ENCODE measurements around the gene SLC5A4.
A peak's percentile ranks its signal among the peaks of the same experiment; 100 is the strongest.
"Not testable (repeated sequence)": the region's sequence is repeated elsewhere in the genome, so short reads cannot be mapped to it uniquely, and the experiment has no call there.

The SLC5A4 gene

DNA sequence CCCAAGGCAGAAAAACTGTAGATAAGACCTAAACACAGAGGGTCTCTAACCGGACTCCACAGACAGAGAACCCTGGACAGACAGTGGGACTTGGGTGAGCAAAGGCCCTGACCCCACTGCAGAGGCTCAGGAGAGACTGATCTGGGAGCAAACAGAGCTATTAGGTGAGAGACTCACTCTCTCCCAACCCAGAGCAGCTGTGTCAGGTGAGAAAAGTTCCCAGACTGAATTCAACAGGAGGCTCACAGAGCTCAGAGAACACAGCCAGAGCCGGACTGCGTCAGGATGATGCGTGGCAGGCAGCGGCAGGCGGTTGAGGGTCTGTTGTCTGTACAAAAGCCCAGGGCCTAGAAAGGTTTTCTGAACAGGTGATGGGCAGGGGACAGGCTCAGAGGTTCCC, 55.8 kb downstream of the SLC5A4 start:
- ATAC-seq (no peak), DNase-seq (no peak)
- H3K27me3 Mint-ChIP-seq = peaks cover 13% of the 10 kb centered on the region
- H3K27ac Mint-ChIP-seq = no peak overlapping the region
- H3K9me3 Mint-ChIP-seq = no peaks in the 10 kb centered on the region
- no peaks in the 10 kb centered on the region for H3K36me3 Mint-ChIP-seq (ENCODE audit: low read depth)
- H3K4me1 Mint-ChIP-seq = peaks cover 8% of the 10 kb centered on the region
- H3K4me3 Mint-ChIP-seq = no peak overlapping the region

DNA sequence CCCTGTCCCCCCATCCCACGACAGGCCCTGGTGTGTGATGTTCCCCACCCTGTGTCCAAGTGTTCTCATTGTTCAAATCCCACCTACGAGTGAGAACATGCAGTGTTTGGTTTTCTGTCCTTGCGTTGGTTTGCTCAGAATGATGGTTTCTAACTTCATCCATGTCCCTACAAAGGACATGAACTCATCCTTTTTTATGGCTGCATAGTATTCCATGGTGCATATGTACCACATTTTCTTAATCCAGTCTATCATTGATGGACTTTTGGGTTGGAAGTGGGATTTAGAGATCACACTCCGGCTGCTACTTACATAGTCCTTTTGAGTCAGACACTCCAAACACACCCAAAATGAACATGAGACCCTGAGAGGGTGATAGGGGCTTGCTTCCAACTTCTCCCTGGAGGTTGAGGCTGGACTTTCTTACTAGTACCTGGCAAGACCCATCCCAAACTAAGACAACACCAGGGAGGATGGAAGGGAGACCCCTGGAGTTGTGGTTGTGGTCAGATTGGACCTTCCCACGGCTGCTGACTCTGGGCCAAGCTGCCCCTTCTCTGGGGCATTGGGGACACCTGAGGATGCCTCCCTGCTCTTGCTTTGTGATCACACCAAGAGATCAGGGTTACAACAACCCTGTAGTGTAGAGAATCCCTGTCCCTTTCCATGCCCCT, 57.5 kb downstream of the SLC5A4 start:
- DNase-seq, H3K27ac Mint-ChIP-seq: not testable (repeated sequence)

DNA sequence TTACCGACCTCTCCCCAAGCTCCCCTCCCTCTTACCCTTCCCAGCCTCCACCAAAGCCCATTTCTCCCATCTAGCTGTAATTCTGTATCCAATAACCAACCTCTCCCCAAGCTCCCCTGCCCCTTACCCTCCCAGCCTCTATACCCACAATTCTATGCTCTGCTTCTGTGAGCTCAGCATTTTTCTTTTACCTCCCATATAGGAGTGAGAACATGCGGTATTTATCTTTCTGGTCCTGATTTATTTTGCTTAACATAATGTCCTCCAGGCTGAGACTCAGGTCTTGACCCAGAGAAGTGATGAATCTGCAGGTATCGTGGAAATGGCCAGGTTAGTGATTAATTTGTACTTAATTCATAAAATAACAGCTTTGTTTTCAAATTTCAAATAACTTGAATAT, 59.2 kb downstream of the SLC5A4 start:
- not testable (repeated sequence) for H3K9me3 Mint-ChIP-seq; H3K27me3 Mint-ChIP-seq; H3K4me3 Mint-ChIP-seq; H3K36me3 Mint-ChIP-seq (ENCODE audit: low read depth); H3K4me1 Mint-ChIP-seq; ATAC-seq; H3K27ac Mint-ChIP-seq; DNase-seq

More for the DNA sequence above, 57.5 kb downstream of the SLC5A4 start:
- not testable (repeated sequence) for H3K4me3 Mint-ChIP-seq; ATAC-seq; H3K27me3 Mint-ChIP-seq; H3K4me1 Mint-ChIP-seq; H3K36me3 Mint-ChIP-seq (ENCODE audit: low read depth); H3K9me3 Mint-ChIP-seq

DNA sequence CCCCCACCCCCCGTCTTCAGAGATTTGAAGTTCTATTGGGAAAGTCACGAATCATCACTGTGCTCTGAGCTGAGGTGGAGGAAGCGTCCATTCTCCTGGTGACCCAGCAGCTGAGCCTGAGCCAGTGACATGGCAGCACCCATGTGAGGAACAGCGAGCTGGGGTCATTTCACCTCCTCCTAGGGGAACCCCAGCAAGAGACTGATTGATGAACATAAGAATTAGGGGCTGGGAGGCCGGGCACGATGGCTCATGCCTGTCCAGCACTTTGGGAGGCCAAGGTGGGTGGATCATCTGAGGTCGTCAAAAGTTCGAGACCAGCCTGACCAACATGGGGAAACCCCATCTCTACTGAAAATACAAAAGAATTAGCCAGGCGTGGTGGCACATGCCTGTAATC, 61.8 kb downstream of the SLC5A4 start:
- not testable (repeated sequence) for H3K9me3 Mint-ChIP-seq; DNase-seq; H3K4me1 Mint-ChIP-seq; H3K4me3 Mint-ChIP-seq; H3K27ac Mint-ChIP-seq; ATAC-seq; H3K36me3 Mint-ChIP-seq (ENCODE audit: low read depth)
- H3K27me3 Mint-ChIP-seq = peaks cover 11% of the 10 kb centered on the region

DNA sequence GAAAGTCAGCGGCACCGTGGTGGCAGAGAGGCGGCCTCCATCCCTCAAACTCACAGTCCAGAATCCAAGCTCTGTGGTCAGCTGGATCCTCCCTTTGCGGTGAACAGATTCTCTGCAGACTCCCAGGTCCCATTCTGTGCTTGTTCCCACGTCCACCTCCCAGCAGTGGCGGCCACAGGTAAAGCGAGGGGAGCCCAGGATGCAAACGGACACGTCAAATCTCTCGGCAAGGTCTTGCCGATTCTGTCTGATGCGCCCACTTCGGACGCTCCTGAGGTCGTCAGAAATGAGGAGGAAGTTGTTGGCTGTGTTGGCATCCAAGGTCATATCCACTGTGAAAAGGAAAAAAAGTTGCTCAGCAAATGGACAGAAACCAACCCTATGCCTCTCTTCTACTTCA, 64.1 kb downstream of the SLC5A4 start:
- not testable (repeated sequence) for ATAC-seq; H3K36me3 Mint-ChIP-seq (ENCODE audit: low read depth); H3K9me3 Mint-ChIP-seq; H3K27ac Mint-ChIP-seq; H3K4me3 Mint-ChIP-seq; H3K4me1 Mint-ChIP-seq; DNase-seq
- H3K27me3 Mint-ChIP-seq = peaks cover 11% of the 10 kb centered on the region

DNA sequence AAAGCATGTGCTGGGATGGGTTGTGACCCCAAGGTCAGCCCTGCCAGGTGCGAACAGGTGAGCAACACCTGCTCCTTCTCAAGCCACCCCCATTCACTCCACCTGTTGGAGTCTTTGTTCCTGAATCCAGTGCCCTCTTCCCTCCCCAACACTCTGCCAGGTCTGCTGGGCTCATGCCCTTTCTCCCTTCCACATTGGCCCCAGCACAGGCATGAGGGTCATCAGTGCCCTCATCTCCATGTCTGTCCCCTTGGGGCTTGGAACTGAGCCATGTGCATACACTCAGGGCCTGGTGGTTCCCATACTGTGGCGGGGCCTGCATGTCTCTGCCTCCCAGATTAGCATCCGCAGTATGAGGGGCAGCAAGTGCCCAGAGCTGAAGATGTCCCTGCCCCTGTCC, 69.3 kb downstream of the SLC5A4 start:
- Mint-ChIP-seq H3K9me3 (no peaks in the 10 kb centered on the region), H3K4me3 (no peak overlapping the region), H3K27ac (no peak overlapping the region), H3K27me3 (peaks cover 9% of the 10 kb centered on the region), H3K36me3 (ENCODE audit: low read depth) (no peaks in the 10 kb centered on the region), H3K4me1 (no peaks in the 10 kb centered on the region)
- ATAC-seq = no peak
- no peak for DNase-seq

DNA sequence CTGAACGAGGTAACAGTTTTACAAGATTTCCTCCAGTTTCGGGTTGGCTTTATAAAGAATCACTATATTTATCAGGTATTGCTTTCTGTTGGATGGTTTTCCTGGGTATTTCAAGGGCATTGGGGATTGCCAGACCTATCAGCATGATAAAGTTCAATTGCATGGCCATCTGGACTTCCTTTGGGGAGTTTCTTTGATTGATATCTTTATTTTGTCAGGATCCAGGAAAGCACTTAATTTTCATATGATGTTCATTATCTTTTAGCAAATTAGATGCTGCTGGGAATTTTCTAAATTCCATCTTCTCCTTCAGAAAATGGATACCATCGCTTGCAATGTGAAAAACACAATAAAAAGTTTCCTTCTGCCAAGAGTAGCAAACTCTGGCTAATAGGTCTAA, 71.5 kb downstream of the SLC5A4 start:
- Mint-ChIP-seq H3K36me3 (ENCODE audit: low read depth) (no peaks in the 10 kb centered on the region), H3K9me3 (no peaks in the 10 kb centered on the region), H3K4me1 (no peaks in the 10 kb centered on the region), H3K27ac (no peak overlapping the region), H3K4me3 (no peak overlapping the region), H3K27me3 (peaks cover 4% of the 10 kb centered on the region)
- no peak for ATAC-seq
- no peak for DNase-seq

DNA sequence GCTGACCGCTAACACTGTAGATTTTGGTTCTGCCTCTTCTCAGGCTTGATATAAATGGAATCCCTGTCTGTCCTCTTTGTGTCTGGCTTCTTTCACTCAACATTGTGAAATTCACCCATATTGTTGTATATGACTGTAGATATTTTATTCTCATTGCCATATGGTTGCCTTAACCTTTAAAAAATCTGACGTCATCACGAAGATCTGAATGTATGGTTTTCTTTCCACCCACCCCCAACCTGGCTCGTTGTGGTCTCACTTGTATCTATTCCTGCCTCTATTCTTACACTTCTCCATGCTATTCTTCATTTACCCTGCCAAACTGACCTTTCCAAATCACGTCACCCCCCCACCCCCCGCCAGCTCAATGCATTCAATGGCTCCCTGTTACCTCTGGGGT, 74.1 kb downstream of the SLC5A4 start:
- Mint-ChIP-seq H3K9me3 (no peaks in the 10 kb centered on the region), H3K27me3 (peaks cover 22% of the 10 kb centered on the region), H3K4me1 (no peaks in the 10 kb centered on the region), H3K4me3 (no peak overlapping the region), H3K36me3 (ENCODE audit: low read depth) (no peaks in the 10 kb centered on the region), H3K27ac (no peak overlapping the region)
- DNase-seq (no peak), ATAC-seq (no peak)

DNA sequence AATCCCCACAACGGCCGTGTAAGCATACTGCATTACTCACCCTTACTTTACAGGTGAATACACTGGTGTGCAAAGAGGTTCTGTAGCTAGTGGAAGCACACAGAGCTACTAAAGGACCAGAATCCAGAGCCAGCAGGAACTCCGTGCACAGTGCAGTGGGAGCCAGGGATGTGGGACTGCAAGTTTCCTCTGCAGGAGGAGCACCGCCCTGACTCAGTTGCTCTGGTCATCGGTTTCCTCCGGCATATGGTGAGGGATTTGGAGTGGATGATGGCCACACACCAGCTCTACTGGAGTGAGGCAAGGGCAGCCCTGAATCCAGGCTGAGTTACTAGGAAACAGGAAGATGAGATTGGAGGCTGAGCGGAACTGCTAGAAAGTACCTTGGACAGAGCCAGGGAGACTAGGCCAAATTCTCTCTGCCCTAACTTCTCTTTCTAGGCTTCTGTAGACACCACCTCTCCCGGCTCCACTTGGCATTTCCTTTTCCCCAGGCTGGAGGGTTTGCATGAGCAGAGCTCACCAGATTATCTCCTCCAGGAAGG, 77.9 kb downstream of the SLC5A4 start:
- ATAC-seq = no peak
- H3K27me3 Mint-ChIP-seq = peaks cover 31% of the 10 kb centered on the region

DNA sequence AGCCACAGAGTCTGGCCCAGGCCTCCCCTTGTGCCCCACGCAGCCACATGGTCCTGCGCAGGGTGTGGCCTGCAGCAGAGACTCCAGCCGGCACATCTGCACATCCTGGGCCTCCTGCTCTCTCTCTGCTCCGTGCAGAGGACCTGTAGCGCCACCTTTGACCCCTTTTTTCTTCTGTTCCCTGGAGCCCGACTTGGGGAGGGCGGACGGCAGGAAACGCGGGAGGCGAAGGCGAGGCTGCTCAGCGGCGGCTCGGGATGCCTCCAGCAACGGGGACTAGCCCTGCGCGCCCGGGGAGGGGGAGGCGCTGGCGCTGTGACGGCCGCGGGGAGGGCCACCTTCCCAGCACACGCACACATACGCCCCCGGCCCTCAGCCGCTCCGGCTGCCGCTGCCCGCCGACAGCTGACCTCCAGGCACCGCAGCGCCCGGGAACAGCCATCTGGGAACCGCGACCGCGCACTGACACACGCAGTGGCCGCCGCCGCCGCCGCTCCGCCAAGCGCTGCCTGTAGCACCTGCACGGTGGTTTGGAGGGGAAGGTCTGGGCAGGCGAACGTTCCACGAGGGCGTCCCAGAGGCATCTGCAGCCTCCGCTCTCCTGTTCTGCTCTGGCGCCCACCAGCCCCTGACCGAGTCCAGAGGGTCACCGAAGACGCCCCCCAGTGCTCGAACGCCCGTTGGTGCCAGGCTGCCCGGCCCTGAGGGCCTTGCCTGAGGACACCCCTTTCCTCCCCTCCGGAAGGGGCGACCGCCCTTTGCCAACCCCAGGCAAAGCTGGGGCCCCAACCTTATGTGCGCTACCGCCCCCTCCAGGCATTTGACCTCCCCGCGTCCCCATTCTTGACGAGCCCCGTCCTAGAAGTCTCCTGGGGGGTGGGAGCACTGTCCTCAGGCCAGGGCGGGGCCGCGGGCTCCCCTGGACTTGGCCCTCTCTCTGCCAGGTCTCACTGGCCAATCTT, 79.2 kb downstream of the SLC5A4 start:
- Mint-ChIP-seq H3K27ac (no peak overlapping the region), H3K4me3 (no peak overlapping the region), H3K4me1 (no peaks in the 10 kb centered on the region), H3K36me3 (ENCODE audit: low read depth) (no peaks in the 10 kb centered on the region), H3K9me3 (no peaks in the 10 kb centered on the region), H3K27me3 (peaks cover 31% of the 10 kb centered on the region)
- peak; percentile 33 for ATAC-seq
- DNase-seq = no peak

More for the DNA sequence above, 77.9 kb downstream of the SLC5A4 start:
- H3K9me3 Mint-ChIP-seq = no peaks in the 10 kb centered on the region
- H3K36me3 Mint-ChIP-seq (ENCODE audit: low read depth) = no peaks in the 10 kb centered on the region
- no peak overlapping the region for H3K27ac Mint-ChIP-seq
- no peak overlapping the region for H3K4me3 Mint-ChIP-seq
- H3K4me1 Mint-ChIP-seq = no peaks in the 10 kb centered on the region
- DNase-seq = no peak

DNA sequence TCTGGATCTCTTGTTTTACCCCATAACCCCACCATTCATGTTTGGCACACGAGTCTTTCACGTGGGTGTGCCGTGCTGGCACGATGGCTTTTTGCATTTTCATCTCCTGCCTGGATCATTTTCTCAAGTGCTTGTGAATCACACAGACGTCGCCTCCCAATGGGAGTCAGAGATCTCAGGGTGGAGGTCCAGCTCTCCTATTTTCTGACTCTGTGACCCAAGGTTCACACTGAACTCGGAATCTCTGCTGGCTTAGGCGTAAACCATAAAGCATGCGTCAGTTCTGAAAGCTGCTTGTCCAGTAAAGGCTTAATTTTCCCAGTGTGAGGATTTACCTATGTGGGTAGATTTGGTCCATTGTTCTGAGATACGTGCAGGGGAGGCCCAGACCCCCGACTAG, 80.0 kb downstream of the SLC5A4 start:
- no peak overlapping the region for H3K4me3 Mint-ChIP-seq
- no peaks in the 10 kb centered on the region for H3K4me1 Mint-ChIP-seq
- no peak for DNase-seq
- no peaks in the 10 kb centered on the region for H3K36me3 Mint-ChIP-seq (ENCODE audit: low read depth)
- peaks cover 31% of the 10 kb centered on the region for H3K27me3 Mint-ChIP-seq
- no peak overlapping the region for H3K27ac Mint-ChIP-seq
- no peaks in the 10 kb centered on the region for H3K9me3 Mint-ChIP-seq
- ATAC-seq = no peak

Data from activated naive CD8-positive, alpha-beta T cell treated with anti-CD3 and anti-CD28 coated beads, Interleukin-2, amount 50 U/mL, for 24 hours (primary cell).